ENCODE results near the gene SPTY2D1.

Gene SPTY2D1

GRCh38 chr11:18563090-18563730 is 70.9 kb downstream of the SPTY2D1 start:
- H3K36me3 ChIP-seq (replicated peaks), result peaks cover 3% of the 10 kb centered on the region
- in situ Hi-C loops (cut with MboI; ENCODE audit: low sequenced_read_pairs), result no loop called here
- H3K27me3 ChIP-seq (ENCODE audit: low read depth), result no peaks in the 10 kb centered on the region
- no peak overlapping the region for H3K4me3 ChIP-seq
- no peak for DNase-seq (ENCODE audit: low spot score in 2 of 2)
- no peaks in the 10 kb centered on the region for H3K9me3 ChIP-seq
- H3K4me1 ChIP-seq, result no peaks in the 10 kb centered on the region
